Stomach (tissue), 4 donors: ENCODE data around the gene ZNF14.

Experiments
- POLR2A ChIP-seq, 4 donors: fragments of 450-650 bp; IDR thresholded peaks; one replicate each; pipeline ENCODE4 v1.6.1; 2016; ENCODE audit warnings: antibody characterized with exemption in 4 of 4, control low read depth in 2 of 4, mild to moderate bottlenecking in 1 of 4, moderate library complexity in 1 of 4
- POLR2AphosphoS5 ChIP-seq, 3 donors: sonication (generic); formaldehyde crosslinking; IDR thresholded peaks; one replicate each; pipeline ENCODE4 v1.6.1; 2016; ENCODE audit warnings: antibody characterized with exemption in 3 of 3
- TF ChIP-seq, protein P1 (sequence below), 7 experiments: fragments of 450-650 bp in 4 of 7; fragments of 200-600 bp in 3 of 7; sonication (generic) in 3 of 7; IDR thresholded peaks; one replicate each; pipeline ENCODE4 v1.5.1; 2016 to 2019; ENCODE audit warnings: antibody characterized with exemption in 7 of 7, control low read depth in 2 of 7, mild to moderate bottlenecking in 1 of 7

DNA sequence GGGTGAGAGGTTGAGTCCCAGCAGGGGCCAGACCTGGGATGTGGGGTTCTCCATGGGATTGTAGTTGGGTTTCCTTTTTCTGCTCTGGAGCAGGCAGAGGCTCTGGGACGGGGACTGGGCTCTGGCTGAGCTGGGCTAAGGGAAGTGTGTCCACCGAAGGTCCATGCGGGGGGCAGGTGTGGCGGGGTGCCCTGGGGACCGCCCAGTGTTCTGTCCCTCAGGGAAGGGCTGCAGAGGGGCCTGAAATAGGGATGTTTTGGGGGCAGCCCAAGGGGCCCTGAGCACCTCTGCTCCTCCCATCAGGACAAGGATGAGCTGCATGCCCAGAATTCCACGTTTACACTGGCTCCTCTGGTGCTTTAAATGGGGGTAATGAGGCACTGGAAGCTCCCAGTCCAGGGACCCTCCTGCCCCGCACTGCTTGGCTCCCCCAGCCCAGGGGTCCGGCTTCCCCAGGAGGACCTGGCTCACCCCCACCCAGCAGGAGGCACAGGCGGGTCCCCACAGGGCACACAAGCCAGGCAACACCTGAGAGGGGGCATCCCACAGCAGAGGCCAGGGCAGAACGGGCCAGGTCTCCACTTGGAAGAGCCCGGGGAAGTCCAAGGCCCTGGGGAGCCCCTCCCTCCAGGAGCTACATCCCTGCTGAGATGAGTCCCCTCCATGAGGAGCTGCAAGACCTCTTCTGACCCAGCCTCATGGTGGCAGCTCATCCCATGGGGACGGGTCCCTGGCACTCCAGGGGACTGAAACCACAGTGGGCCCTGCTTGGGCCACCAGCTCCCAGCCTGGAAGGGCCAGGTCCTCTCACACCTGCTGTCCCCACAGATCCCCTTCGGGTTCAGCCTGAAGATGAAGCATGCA lies 14.7 kb upstream of the ZNF14 start:
- TF ChIP-seq, protein P1, sequence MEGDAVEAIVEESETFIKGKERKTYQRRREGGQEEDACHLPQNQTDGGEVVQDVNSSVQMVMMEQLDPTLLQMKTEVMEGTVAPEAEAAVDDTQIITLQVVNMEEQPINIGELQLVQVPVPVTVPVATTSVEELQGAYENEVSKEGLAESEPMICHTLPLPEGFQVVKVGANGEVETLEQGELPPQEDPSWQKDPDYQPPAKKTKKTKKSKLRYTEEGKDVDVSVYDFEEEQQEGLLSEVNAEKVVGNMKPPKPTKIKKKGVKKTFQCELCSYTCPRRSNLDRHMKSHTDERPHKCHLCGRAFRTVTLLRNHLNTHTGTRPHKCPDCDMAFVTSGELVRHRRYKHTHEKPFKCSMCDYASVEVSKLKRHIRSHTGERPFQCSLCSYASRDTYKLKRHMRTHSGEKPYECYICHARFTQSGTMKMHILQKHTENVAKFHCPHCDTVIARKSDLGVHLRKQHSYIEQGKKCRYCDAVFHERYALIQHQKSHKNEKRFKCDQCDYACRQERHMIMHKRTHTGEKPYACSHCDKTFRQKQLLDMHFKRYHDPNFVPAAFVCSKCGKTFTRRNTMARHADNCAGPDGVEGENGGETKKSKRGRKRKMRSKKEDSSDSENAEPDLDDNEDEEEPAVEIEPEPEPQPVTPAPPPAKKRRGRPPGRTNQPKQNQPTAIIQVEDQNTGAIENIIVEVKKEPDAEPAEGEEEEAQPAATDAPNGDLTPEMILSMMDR (IDR thresholded peaks at IDR 0.05), result no peak
- TF ChIP-seq POLR2AphosphoS5 (IDR thresholded peaks at IDR 0.05) (no peak), POLR2A (IDR thresholded peaks at IDR 0.05) (no peak)
